Natural killer cell (primary cell): ENCODE measurements around the gene ZSWIM8. TPM values are rescaled to one million over a fixed set of nuclear protein-coding genes. Genes with fewer than 3 reads are reported as not detected.

Experiments
- ATAC-seq, 3 donors: fragments of 150-1000 bp in 2 of 3; fragments of 200-7000 bp in 1 of 3; cut with Tn5 transposase; 1 replicate in 1 of 3; 2 replicates in 2 of 3; pipeline ENCODE4 v1.10.0; 2021; ENCODE audit warnings: mild to moderate bottlenecking in 2 of 3, moderate library complexity in 2 of 3
- DNase-seq, 2 donors: peaks; one replicate each; pipeline versions ENCODE4 v3.0.0 to v3.0.0-alpha.2; 2013 to 2021; ENCODE audit warnings: mixed read lengths in 1 of 2
- H3K27ac ChIP-seq: one replicate; pipeline ENCODE4 v1.5.1; 2013; ENCODE audit warnings: mild to moderate bottlenecking, low read length
- H3K27me3 ChIP-seq: one replicate; pipeline ENCODE4 v1.6.1; 2013; ENCODE audit warnings: low read length; ENCODE audit not compliant: control insufficient read depth, insufficient read depth
- H3K36me3 ChIP-seq: one replicate; pipeline ENCODE4 v1.6.1; 2013; ENCODE audit warnings: low read length; ENCODE audit not compliant: control insufficient read depth, insufficient read depth
- H3K4me1 ChIP-seq: one replicate; pipeline ENCODE4 v1.6.1; 2013; ENCODE audit warnings: low read length; ENCODE audit not compliant: control insufficient read depth, insufficient read depth
- H3K4me3 ChIP-seq: one replicate; pipeline ENCODE4 v1.5.1; 2013; ENCODE audit warnings: low read length
- H3K9me3 ChIP-seq: one replicate; pipeline ENCODE4 v1.6.1; 2013; ENCODE audit warnings: low read length; ENCODE audit not compliant: control insufficient read depth, insufficient read depth
- H3K27ac Mint-ChIP-seq, 2 donors: one replicate each; pipeline ENCODE4 v1.8.0; 2022; ENCODE audit warnings: mild to moderate bottlenecking in 2 of 2, mixed read lengths in 2 of 2, moderate library complexity in 1 of 2
- H3K27me3 Mint-ChIP-seq, 2 donors: one replicate each; pipeline ENCODE4 v1.8.0; 2022; ENCODE audit warnings: low read depth in 2 of 2, mixed read lengths in 2 of 2
- H3K36me3 Mint-ChIP-seq: one replicate; pipeline ENCODE4 v1.8.0; 2022; ENCODE audit warnings: mixed read lengths
- H3K4me1 Mint-ChIP-seq, 2 donors: one replicate each; pipeline ENCODE4 v1.8.0; 2022; ENCODE audit warnings: mixed read lengths in 2 of 2
- H3K4me3 Mint-ChIP-seq: one replicate; pipeline ENCODE4 v1.8.0; 2022; ENCODE audit warnings: mild to moderate bottlenecking, moderate library complexity, mixed read lengths
- H3K9me3 Mint-ChIP-seq, 2 donors: one replicate each; pipeline ENCODE4 v1.8.0; 2022; ENCODE audit warnings: mixed read lengths in 2 of 2
- CTCF ChIP-seq: fragments of 200-600 bp; IDR thresholded peaks from one replicate; pipeline ENCODE4 v1.8.0; 2022; ENCODE audit warnings: antibody characterized with exemption
- WGBS: methylation state at CpG from one replicate; pipeline ENCODE4 v1.1.7; 2013; ENCODE audit warnings: missing lambda C conversion rate; ENCODE audit not compliant: insufficient coverage; 5-methylcytosine and 5-hydroxymethylcytosine counted together
- intact Hi-C: fragments of 100-400 bp; cut with micrococcal nuclease; formaldehyde crosslinking; loops from one replicate; pipeline ENCODE4 v1.14.2; 2022
- total RNA-seq, 4 donors: library from RNA; stranded (reverse); fragments of 120-200 nt in 1 of 4; gene quantifications; one replicate each; pipeline versions ENCODE4 v1.2.3 to v1.2.4, GENCODE V29; 2013 to 2022

The ZSWIM8 gene
- total RNA-seq, 3 donors from 2014 or later (not counting 1 experiment from before 2014, with no cell fraction given), result 157 to 161 (median 159) TPM

GRCh38 chr10:73801253-73801590 lies 15.8 kb downstream of the ZSWIM8 start:
- H3K4me1 ChIP-seq, result peaks cover 6% of the 10 kb centered on the region
- DNase-seq, result no peak
- H3K36me3 ChIP-seq, result peaks cover 88% of the 10 kb centered on the region
- Mint-ChIP-seq H3K36me3 (peaks cover 11% of the 10 kb centered on the region), H3K4me3 (no peak overlapping the region), H3K27ac (no peak overlapping the region), H3K9me3 (no peaks in the 10 kb centered on the region), H3K4me1 (peaks cover 0 to 19% of the 10 kb centered on the region in 2 donors), H3K27me3 (no peaks in the 10 kb centered on the region)
- no peak for ATAC-seq
- H3K4me3 ChIP-seq, result no peak overlapping the region
- no peak for TF ChIP-seq CTCF
- WGBS, result 94% methylated on average over 13 of the region's 13 CpGs
- H3K27me3 ChIP-seq, result no peaks in the 10 kb centered on the region
- H3K27ac ChIP-seq, result no peak overlapping the region
- no peaks in the 10 kb centered on the region for H3K9me3 ChIP-seq
- intact Hi-C loops, result no loop called here

- WGBS, result 98% methylated on average over 11 of the region's 11 CpGs
- DNase-seq (no peak), ATAC-seq (no peak)
- Mint-ChIP-seq H3K4me1 (peaks cover 9 to 31% of the 10 kb centered on the region in 2 donors), H3K27me3 (no peaks in the 10 kb centered on the region), H3K36me3 (peaks cover 11% of the 10 kb centered on the region), H3K27ac (peak overlapping the region in 1 of 2 donors; percentile 31), H3K4me3 (no peak overlapping the region), H3K9me3 (no peaks in the 10 kb centered on the region)
- Histone ChIP-seq H3K4me3 (no peak overlapping the region), H3K36me3 (peaks cover 88% of the 10 kb centered on the region), H3K9me3 (no peaks in the 10 kb centered on the region), H3K27me3 (no peaks in the 10 kb centered on the region), H3K4me1 (peaks cover 18% of the 10 kb centered on the region), H3K27ac (no peak overlapping the region)
- no peak for TF ChIP-seq CTCF
- intact Hi-C loops, result no loop called here
These were observed 17.0 kb downstream of the ZSWIM8 start for GRCh38 chr10:73802276-73802991.

GRCh38 chr10:73803680-73804286 lies 18.4 kb downstream of the ZSWIM8 start:
- Histone ChIP-seq H3K4me1 (peaks cover 20% of the 10 kb centered on the region), H3K27ac (no peak overlapping the region), H3K27me3 (no peaks in the 10 kb centered on the region), H3K36me3 (peaks cover 86% of the 10 kb centered on the region), H3K9me3 (no peaks in the 10 kb centered on the region), H3K4me3 (no peak overlapping the region)
- intact Hi-C loops, result no loop called here
- Mint-ChIP-seq H3K27me3 (no peaks in the 10 kb centered on the region), H3K27ac (peak overlapping the region in 1 of 2 donors; percentile 13), H3K36me3 (peaks cover 6% of the 10 kb centered on the region), H3K9me3 (no peaks in the 10 kb centered on the region), H3K4me3 (no peak overlapping the region), H3K4me1 (peaks cover 11 to 38% of the 10 kb centered on the region in 2 donors)
- no peak for ATAC-seq
- no peak for DNase-seq
- no peak for TF ChIP-seq CTCF
